ENCODE measurements around the gene FRAT1. TPM values are rescaled to one million over a fixed set of nuclear protein-coding genes. Genes with fewer than 3 reads are reported as not detected.

Gene FRAT1
- total RNA-seq, 2 donors from 2014 or later: 18.0 to 20.1 TPM

DNA sequence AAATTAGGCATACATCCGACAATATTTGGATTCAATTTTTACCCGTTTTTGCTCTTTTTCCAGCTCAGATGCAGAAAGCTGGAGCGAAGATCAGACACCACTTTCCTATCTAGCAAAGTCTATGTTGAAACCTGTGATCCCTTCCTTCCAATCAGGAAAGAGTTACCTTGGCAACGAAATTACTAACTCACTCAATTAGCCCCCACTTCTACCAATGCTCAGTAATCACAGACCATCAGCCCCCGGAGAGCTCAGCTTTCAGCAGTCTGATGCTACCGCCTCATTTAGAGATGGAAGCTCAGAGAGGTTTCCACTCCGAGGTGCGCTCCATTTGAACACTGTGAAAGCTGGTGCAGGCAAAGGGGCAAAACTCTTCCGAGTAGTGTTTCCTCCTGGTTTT lies 6.7 kb downstream of the FRAT1 start:
- Histone ChIP-seq H3K27ac (no peak overlapping the region), H3K36me3 (no peaks in the 10 kb centered on the region), H3K9me3 (no peaks in the 10 kb centered on the region), H3K4me3 (no peak overlapping the region), H3K4me1 (replicated peaks) (peaks cover 14% of the 10 kb centered on the region), H3K27me3 (replicated peaks; ENCODE audit: insufficient read depth) (no peaks in the 10 kb centered on the region)
- intact Hi-C loops (cut with DNase I): no loop called here
- no peak for DNase-seq (ENCODE audit: low spot score)
- 85% methylated on average over 9 of the region's 9 CpGs for WGBS
- TF ChIP-seq POLR2A (IDR thresholded peaks at IDR 0.05) (no peak), CTCF (IDR thresholded peaks at IDR 0.05) (no peak), POLR2AphosphoS5 (IDR thresholded peaks at IDR 0.05) (no peak)

DNA sequence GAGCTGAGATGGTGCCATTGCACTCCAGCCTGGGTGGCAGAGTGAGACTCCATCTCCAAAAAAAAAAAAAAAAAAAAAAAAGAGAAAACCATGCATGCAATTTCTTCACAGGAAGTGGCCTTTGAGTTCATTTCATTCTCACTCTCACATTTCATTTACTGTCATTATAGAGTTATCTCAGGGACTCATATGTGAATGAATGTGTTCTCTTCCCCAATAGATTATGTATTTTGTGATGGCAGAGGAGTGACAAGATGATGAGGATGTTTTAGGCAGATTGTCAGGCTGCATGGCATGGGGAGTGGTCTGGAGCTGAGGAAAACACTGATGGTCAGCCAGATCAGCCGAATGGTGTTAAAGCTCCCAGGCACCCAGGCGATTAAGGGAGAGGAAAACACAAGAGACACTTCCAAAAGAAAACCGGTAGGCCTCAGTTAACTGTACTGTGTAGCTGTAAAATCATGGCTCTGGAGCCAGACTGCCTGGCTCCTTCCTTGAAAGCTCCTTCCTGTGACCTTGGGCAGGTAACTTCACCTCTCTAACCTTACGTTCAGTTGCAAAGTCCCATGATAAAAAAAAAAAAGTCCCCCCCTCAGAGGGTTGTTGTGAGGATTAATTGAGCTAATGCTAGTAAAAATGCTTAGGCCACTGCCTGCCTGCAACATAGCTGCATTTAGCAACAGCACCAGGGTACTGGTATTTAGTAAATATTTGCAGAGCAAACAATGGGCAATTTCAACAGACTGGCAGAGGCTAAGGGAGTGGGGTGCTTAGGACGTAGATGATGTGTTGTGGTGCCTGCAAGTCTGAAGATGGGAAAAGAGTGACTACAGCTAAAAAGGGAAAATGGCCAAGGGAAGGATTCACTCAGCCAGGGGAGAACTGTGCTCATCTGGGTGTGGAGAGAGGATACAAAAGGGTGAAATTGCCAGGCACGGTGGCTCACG lies 8.6 kb downstream of the FRAT1 start:
- H3K4me3 ChIP-seq: no peak overlapping the region
- peak; percentile 78 for TF ChIP-seq POLR2AphosphoS5 (IDR thresholded peaks at IDR 0.05)
- TF ChIP-seq CTCF (IDR thresholded peaks at IDR 0.05): no peak
- no peak for TF ChIP-seq POLR2A (IDR thresholded peaks at IDR 0.05)
- H3K36me3 ChIP-seq: no peaks in the 10 kb centered on the region
- H3K9me3 ChIP-seq: no peaks in the 10 kb centered on the region
- peaks cover 14% of the 10 kb centered on the region for H3K4me1 ChIP-seq (replicated peaks)
- peak; percentile 47 for DNase-seq (ENCODE audit: low spot score)
- no peaks in the 10 kb centered on the region for H3K27me3 ChIP-seq (replicated peaks; ENCODE audit: insufficient read depth)
- 56% methylated on average over 7 of the region's 7 CpGs for WGBS
- peak overlapping the region; percentile 23 to 65 for H3K27ac ChIP-seq
- intact Hi-C loops (cut with DNase I): no loop called here

- no peak for DNase-seq (ENCODE audit: low spot score)
- no peak for TF ChIP-seq CTCF (IDR thresholded peaks at IDR 0.05)
- TF ChIP-seq POLR2AphosphoS5 (IDR thresholded peaks at IDR 0.05): no peak
- no peak for TF ChIP-seq POLR2A (IDR thresholded peaks at IDR 0.05)
These were observed 9.8 kb downstream of the FRAT1 start for GRCh38 chr10:97328646-97329453.

GRCh38 chr10:97329766-97330165 lies 10.7 kb downstream of the FRAT1 start:
- peaks cover 14% of the 10 kb centered on the region for H3K4me1 ChIP-seq (replicated peaks)
- 71% methylated on average over 5 of the region's 5 CpGs for WGBS
- H3K27ac ChIP-seq: peak overlapping the region in 1 of 2 donors; percentile 20
- H3K4me3 ChIP-seq: no peak overlapping the region
- intact Hi-C loops (cut with DNase I): loop anchor here (5.0 kb wide), 1 partner anchor 37 kb away; the partner anchor contains the start of gene ARHGAP19
- DNase-seq (ENCODE audit: low spot score): no peak
- H3K36me3 ChIP-seq: no peaks in the 10 kb centered on the region
- TF ChIP-seq POLR2AphosphoS5 (IDR thresholded peaks at IDR 0.05) (no peak), POLR2A (IDR thresholded peaks at IDR 0.05) (no peak), CTCF (IDR thresholded peaks at IDR 0.05) (no peak)
- H3K9me3 ChIP-seq: no peaks in the 10 kb centered on the region
- H3K27me3 ChIP-seq (replicated peaks; ENCODE audit: insufficient read depth): no peaks in the 10 kb centered on the region

More at GRCh38 chr10:97328646-97329453, 9.8 kb downstream of the FRAT1 start:
- no peaks in the 10 kb centered on the region for H3K9me3 ChIP-seq
- intact Hi-C loops (cut with DNase I): no loop called here
- 85% methylated on average over 3 of the region's 3 CpGs for WGBS
- H3K27me3 ChIP-seq (replicated peaks; ENCODE audit: insufficient read depth): no peaks in the 10 kb centered on the region
- H3K4me1 ChIP-seq (replicated peaks): peaks cover 14% of the 10 kb centered on the region
- H3K4me3 ChIP-seq: no peak overlapping the region
- peak overlapping the region; percentile 23 to 65 for H3K27ac ChIP-seq
- H3K36me3 ChIP-seq: no peaks in the 10 kb centered on the region

All from prostate gland (tissue), 2 donors.